ENCODE results near the gene EIF3A. TPM values are rescaled to one million over a fixed set of nuclear protein-coding genes. Genes with fewer than 3 reads are reported as not detected.
A peak's percentile ranks its signal among the peaks of the same experiment; 100 is the strongest.

Gene EIF3A
- total and polyA plus RNA-seq, 12 donors: 26.0 to 197 (median 93.3) TPM

GRCh38 chr10:119125942-119126341 lies 45.3 kb upstream of the EIF3A start:
- WGBS, 4 donors: 97 to 100% (median 98%) methylated on average over 2 of the region's 2 CpGs
- H3K27me3 ChIP-seq: no peaks in the 10 kb centered on the region
- H3K36me3 ChIP-seq (replicated peaks in 1 of 2): peaks cover 0 to 46% of the 10 kb centered on the region in 2 donors
- H3K27ac ChIP-seq: no peak overlapping the region
- no peak for DNase-seq
- no peak for TF ChIP-seq CTCF (IDR thresholded peaks at IDR 0.05)
- no peak for TF ChIP-seq POLR2A (IDR thresholded peaks at IDR 0.05)
- H3K4me1 ChIP-seq (replicated peaks in 1 of 2): peaks cover 0 to 2% of the 10 kb centered on the region in 2 donors
- intact Hi-C loops (cut with DNase I): no loop called here
- no peak overlapping the region for H3K4me3 ChIP-seq
- no peaks in the 10 kb centered on the region for H3K9me3 ChIP-seq (replicated peaks in 1 of 3)

GRCh38 chr10:119120875-119121274 lies 40.3 kb upstream of the EIF3A start:
- Histone ChIP-seq H3K27ac (peak overlapping the region in 2 of 5 donors; percentile 46 to 48), H3K4me3 (no peak overlapping the region), H3K4me1 (replicated peaks in 1 of 2) (peaks cover 9 to 11% of the 10 kb centered on the region in 2 donors), H3K9me3 (replicated peaks in 1 of 3) (no peaks in the 10 kb centered on the region), H3K36me3 (replicated peaks in 1 of 2) (peaks cover 0 to 50% of the 10 kb centered on the region in 2 donors), H3K27me3 (no peaks in the 10 kb centered on the region)
- WGBS, 4 donors: 85 to 100% (median 97%) methylated on average over 2 of the region's 2 CpGs
- no peak for DNase-seq
- TF ChIP-seq POLR2A (IDR thresholded peaks at IDR 0.05): no peak
- TF ChIP-seq CTCF (IDR thresholded peaks at IDR 0.05): no peak
- intact Hi-C loops (cut with DNase I): no loop called here

- Histone ChIP-seq H3K4me3 (no peak overlapping the region), H3K27ac (peak overlapping the region in 3 of 5 donors; percentile 46 to 54 (median 48)), H3K4me1 (replicated peaks in 1 of 2) (peaks cover 9 to 11% of the 10 kb centered on the region in 2 donors), H3K36me3 (replicated peaks in 1 of 2) (peaks cover 0 to 46% of the 10 kb centered on the region in 2 donors), H3K27me3 (no peaks in the 10 kb centered on the region), H3K9me3 (replicated peaks in 1 of 3) (no peaks in the 10 kb centered on the region)
- WGBS, 4 donors: 47 to 54% (median 50%) methylated on average over 4 of the region's 4 CpGs
- DNase-seq: peak in 3 of 7 donors; percentile 42 to 54 (median 54)
- no peak for TF ChIP-seq CTCF (IDR thresholded peaks at IDR 0.05)
- no peak for TF ChIP-seq POLR2A (IDR thresholded peaks at IDR 0.05)
- intact Hi-C loops (cut with DNase I): no loop called here
Observed at GRCh38 chr10:119120413-119120867, 39.8 kb upstream of the EIF3A start.

GRCh38 chr10:119119400-119119799 lies 38.8 kb upstream of the EIF3A start:
- Histone ChIP-seq H3K4me3 (no peak overlapping the region), H3K27me3 (no peaks in the 10 kb centered on the region), H3K36me3 (replicated peaks in 1 of 2) (peaks cover 0 to 41% of the 10 kb centered on the region in 2 donors), H3K9me3 (replicated peaks in 1 of 3) (no peaks in the 10 kb centered on the region), H3K4me1 (replicated peaks in 1 of 2) (peaks cover 9 to 11% of the 10 kb centered on the region in 2 donors), H3K27ac (no peak overlapping the region)
- TF ChIP-seq CTCF (IDR thresholded peaks at IDR 0.05) (no peak), POLR2A (IDR thresholded peaks at IDR 0.05) (no peak)
- DNase-seq: no peak
- intact Hi-C loops (cut with DNase I): no loop called here
- 88 to 100% (median 95%) methylated on average over 1 of the region's 1 CpG for WGBS, 4 donors
